Measurements from ENCODE around the gene XYLB. TPM values are rescaled to one million over a fixed set of nuclear protein-coding genes. Genes with fewer than 3 reads are reported as not detected.

The XYLB gene
- total RNA-seq, 2 experiments from 2014 or later, result 0.25 to 0.59 TPM

- intact Hi-C loops (cut with DNase I, micrococcal nuclease), result no loop called here
- Histone ChIP-seq H3K27ac (ENCODE audit: low read depth in 1 of 2, low read length in 2 of 2) (no peak overlapping the region), H3K27me3 (ENCODE audit: control insufficient read depth in 1 of 2, insufficient read depth in 2 of 2, low read length in 2 of 2) (no peaks in the 10 kb centered on the region), H3K9me3 (ENCODE audit: control insufficient read depth in 1 of 2, insufficient read depth in 1 of 2, low read length in 2 of 2) (peaks cover 0 to 13% of the 10 kb centered on the region in 2 experiments), H3K4me3 (ENCODE audit: low read length) (no peak overlapping the region), H3K4me1 (ENCODE audit: insufficient read depth, low read length) (peaks cover 15% of the 10 kb centered on the region), H3K36me3 (ENCODE audit: insufficient read depth, low read length) (no peaks in the 10 kb centered on the region)
- H3K36me3 Mint-ChIP-seq (ENCODE audit: low read depth), result peaks cover 7% of the 10 kb centered on the region
- CTCF ChIA-PET, result no interaction called here
- ATAC-seq (ENCODE audit: poor library complexity), result no peak
- no peak for DNase-seq
- H3K9me3 Mint-ChIP-seq, result no peaks in the 10 kb centered on the region
- H3K27ac Mint-ChIP-seq, result no peak overlapping the region
- TF ChIP-seq, protein P1, sequence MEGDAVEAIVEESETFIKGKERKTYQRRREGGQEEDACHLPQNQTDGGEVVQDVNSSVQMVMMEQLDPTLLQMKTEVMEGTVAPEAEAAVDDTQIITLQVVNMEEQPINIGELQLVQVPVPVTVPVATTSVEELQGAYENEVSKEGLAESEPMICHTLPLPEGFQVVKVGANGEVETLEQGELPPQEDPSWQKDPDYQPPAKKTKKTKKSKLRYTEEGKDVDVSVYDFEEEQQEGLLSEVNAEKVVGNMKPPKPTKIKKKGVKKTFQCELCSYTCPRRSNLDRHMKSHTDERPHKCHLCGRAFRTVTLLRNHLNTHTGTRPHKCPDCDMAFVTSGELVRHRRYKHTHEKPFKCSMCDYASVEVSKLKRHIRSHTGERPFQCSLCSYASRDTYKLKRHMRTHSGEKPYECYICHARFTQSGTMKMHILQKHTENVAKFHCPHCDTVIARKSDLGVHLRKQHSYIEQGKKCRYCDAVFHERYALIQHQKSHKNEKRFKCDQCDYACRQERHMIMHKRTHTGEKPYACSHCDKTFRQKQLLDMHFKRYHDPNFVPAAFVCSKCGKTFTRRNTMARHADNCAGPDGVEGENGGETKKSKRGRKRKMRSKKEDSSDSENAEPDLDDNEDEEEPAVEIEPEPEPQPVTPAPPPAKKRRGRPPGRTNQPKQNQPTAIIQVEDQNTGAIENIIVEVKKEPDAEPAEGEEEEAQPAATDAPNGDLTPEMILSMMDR (IDR thresholded peaks at IDR 0.05), result no peak
- no peak overlapping the region for H3K4me3 Mint-ChIP-seq
- no peaks in the 10 kb centered on the region for H3K27me3 Mint-ChIP-seq
- H3K4me1 Mint-ChIP-seq (ENCODE audit: low read depth), result peaks cover 19% of the 10 kb centered on the region
- POLR2A ChIA-PET, result interaction anchor here (1.0 kb wide), 1 partner anchor 10 kb away, joined by 3 read pairs; no protein-coding TSS in a partner anchor
Measured at GRCh38 chr3:38379201-38379770, 32.7 kb downstream of the XYLB start.

DNA sequence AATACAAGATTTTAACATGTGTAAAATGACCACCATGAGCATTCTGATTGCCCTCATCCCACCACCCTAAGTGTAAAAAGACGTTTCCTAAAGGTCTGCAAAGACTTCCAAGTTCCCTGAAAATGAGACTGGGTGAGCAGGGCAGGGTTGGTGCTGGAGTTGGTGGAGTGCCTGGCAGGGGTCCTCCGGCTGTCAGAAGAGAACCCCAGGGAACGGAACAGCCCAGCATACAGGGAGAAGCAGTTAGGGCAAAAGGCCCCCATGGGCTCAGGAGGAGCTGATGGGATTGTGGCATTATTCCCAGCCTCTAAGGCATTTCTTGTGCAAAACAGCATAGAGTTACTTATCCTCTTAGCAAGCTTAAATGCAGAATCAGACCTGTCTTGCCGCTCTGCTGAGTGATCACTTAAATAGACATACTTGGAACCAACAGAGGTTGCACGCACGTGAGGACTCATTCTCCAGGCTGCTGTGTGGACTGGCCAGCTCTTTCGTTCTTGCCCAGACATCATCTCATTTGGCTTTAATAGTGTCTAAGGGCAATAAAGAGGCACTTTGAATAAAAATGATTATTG lies 36.0 kb downstream of the XYLB start:
- ATAC-seq (ENCODE audit: poor library complexity), result no peak
- no peaks in the 10 kb centered on the region for H3K4me1 Mint-ChIP-seq (ENCODE audit: low read depth)
- ChIA-PET POLR2A (no interaction called here), CTCF (no interaction called here)
- Histone ChIP-seq H3K27me3 (ENCODE audit: control insufficient read depth in 1 of 2, insufficient read depth in 2 of 2, low read length in 2 of 2) (no peaks in the 10 kb centered on the region), H3K27ac (ENCODE audit: low read depth in 1 of 2, low read length in 2 of 2) (no peak overlapping the region), H3K4me1 (ENCODE audit: insufficient read depth, low read length) (no peaks in the 10 kb centered on the region), H3K36me3 (ENCODE audit: insufficient read depth, low read length) (no peaks in the 10 kb centered on the region), H3K4me3 (ENCODE audit: low read length) (no peak overlapping the region), H3K9me3 (ENCODE audit: control insufficient read depth in 1 of 2, insufficient read depth in 1 of 2, low read length in 2 of 2) (peaks cover 3 to 19% of the 10 kb centered on the region in 2 experiments)
- H3K4me3 Mint-ChIP-seq, result no peak overlapping the region
- intact Hi-C loops (cut with DNase I, micrococcal nuclease), result no loop called here
- no peaks in the 10 kb centered on the region for H3K27me3 Mint-ChIP-seq
- no peak for DNase-seq
- peaks cover 2% of the 10 kb centered on the region for H3K9me3 Mint-ChIP-seq
- TF ChIP-seq, protein P1 (IDR thresholded peaks at IDR 0.05), result no peak
- H3K27ac Mint-ChIP-seq, result no peak overlapping the region
- peaks cover 7% of the 10 kb centered on the region for H3K36me3 Mint-ChIP-seq (ENCODE audit: low read depth)

DNA sequence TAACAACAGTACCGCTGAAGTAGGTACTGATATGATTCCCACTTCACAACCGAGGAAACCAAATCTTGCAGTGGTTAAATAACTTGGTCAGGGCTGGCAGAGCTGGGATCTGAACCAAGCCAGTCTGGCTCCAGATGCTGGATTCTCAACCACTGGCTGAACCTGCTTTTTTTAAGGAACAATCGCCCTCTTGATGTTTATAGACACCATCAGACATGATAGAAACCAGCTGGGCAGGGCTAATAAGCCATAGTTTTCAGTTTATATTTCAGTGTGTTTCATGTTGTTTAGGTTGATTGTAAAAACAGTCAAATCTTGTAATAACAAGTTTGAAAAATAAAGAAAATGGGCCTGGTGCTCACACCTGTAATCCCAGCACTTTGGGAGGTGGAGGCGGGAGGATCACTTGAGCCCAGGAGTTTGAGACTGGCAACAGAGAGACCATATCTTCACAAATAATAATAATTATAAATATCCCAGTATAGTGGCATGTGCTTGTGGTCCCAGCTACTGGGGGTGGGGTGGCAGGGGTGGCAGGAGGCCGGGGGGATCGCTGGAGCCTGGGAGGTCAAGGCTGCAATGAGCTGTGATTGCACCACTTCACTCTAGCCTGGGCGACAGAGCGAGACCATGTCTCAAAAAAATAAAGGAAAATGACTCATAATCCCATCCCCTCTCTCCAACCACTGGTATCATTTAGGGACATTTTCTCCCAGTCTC lies 36.7 kb downstream of the XYLB start:
- POLR2A ChIA-PET, result no interaction called here

More for the DNA sequence above, 36.7 kb downstream of the XYLB start:
- no peaks in the 10 kb centered on the region for H3K27me3 ChIP-seq (ENCODE audit: control insufficient read depth in 1 of 2, insufficient read depth in 2 of 2, low read length in 2 of 2)
- no peak overlapping the region for H3K27ac ChIP-seq (ENCODE audit: low read depth in 1 of 2, low read length in 2 of 2)
- ATAC-seq (ENCODE audit: poor library complexity), result no peak
- no peaks in the 10 kb centered on the region for H3K4me1 ChIP-seq (ENCODE audit: insufficient read depth, low read length)
- H3K27ac Mint-ChIP-seq, result no peak overlapping the region
- DNase-seq, result no peak
- no peaks in the 10 kb centered on the region for H3K4me1 Mint-ChIP-seq (ENCODE audit: low read depth)
- peaks cover 2% of the 10 kb centered on the region for H3K9me3 Mint-ChIP-seq
- H3K36me3 ChIP-seq (ENCODE audit: insufficient read depth, low read length), result no peaks in the 10 kb centered on the region
- CTCF ChIA-PET, result no interaction called here
- intact Hi-C loops (cut with DNase I, micrococcal nuclease), result no loop called here
- peaks cover 3 to 19% of the 10 kb centered on the region in 2 experiments for H3K9me3 ChIP-seq (ENCODE audit: control insufficient read depth in 1 of 2, insufficient read depth in 1 of 2, low read length in 2 of 2)
- H3K36me3 Mint-ChIP-seq (ENCODE audit: low read depth), result peaks cover 7% of the 10 kb centered on the region
- no peaks in the 10 kb centered on the region for H3K27me3 Mint-ChIP-seq
- H3K4me3 Mint-ChIP-seq, result no peak overlapping the region
- TF ChIP-seq, protein P1 (IDR thresholded peaks at IDR 0.05), result no peak
- H3K4me3 ChIP-seq (ENCODE audit: low read length), result no peak overlapping the region
